ENCODE results near the gene RBM17.

- TF ChIP-seq POLR2AphosphoS5 (IDR thresholded peaks at IDR 0.05; ENCODE audit: low read depth): no peak
- TF ChIP-seq, protein P1, sequence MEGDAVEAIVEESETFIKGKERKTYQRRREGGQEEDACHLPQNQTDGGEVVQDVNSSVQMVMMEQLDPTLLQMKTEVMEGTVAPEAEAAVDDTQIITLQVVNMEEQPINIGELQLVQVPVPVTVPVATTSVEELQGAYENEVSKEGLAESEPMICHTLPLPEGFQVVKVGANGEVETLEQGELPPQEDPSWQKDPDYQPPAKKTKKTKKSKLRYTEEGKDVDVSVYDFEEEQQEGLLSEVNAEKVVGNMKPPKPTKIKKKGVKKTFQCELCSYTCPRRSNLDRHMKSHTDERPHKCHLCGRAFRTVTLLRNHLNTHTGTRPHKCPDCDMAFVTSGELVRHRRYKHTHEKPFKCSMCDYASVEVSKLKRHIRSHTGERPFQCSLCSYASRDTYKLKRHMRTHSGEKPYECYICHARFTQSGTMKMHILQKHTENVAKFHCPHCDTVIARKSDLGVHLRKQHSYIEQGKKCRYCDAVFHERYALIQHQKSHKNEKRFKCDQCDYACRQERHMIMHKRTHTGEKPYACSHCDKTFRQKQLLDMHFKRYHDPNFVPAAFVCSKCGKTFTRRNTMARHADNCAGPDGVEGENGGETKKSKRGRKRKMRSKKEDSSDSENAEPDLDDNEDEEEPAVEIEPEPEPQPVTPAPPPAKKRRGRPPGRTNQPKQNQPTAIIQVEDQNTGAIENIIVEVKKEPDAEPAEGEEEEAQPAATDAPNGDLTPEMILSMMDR (IDR thresholded peaks at IDR 0.05; ENCODE audit: insufficient read depth, low read length): no peak
- TF ChIP-seq, protein P2, sequence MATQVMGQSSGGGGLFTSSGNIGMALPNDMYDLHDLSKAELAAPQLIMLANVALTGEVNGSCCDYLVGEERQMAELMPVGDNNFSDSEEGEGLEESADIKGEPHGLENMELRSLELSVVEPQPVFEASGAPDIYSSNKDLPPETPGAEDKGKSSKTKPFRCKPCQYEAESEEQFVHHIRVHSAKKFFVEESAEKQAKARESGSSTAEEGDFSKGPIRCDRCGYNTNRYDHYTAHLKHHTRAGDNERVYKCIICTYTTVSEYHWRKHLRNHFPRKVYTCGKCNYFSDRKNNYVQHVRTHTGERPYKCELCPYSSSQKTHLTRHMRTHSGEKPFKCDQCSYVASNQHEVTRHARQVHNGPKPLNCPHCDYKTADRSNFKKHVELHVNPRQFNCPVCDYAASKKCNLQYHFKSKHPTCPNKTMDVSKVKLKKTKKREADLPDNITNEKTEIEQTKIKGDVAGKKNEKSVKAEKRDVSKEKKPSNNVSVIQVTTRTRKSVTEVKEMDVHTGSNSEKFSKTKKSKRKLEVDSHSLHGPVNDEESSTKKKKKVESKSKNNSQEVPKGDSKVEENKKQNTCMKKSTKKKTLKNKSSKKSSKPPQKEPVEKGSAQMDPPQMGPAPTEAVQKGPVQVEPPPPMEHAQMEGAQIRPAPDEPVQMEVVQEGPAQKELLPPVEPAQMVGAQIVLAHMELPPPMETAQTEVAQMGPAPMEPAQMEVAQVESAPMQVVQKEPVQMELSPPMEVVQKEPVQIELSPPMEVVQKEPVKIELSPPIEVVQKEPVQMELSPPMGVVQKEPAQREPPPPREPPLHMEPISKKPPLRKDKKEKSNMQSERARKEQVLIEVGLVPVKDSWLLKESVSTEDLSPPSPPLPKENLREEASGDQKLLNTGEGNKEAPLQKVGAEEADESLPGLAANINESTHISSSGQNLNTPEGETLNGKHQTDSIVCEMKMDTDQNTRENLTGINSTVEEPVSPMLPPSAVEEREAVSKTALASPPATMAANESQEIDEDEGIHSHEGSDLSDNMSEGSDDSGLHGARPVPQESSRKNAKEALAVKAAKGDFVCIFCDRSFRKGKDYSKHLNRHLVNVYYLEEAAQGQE (IDR thresholded peaks at IDR 0.05; ENCODE audit: insufficient replicate concordance, low read depth): no peak
- TF ChIP-seq GABPA (IDR thresholded peaks at IDR 0.05; ENCODE audit: low read depth): no peak
These were observed 23.0 kb upstream of the RBM17 start for GRCh38 chr10:6065835-6066234.

All from HL-60 (cell line).